Cerebellar nuclear complex (tissue), 1 donor: ENCODE results near the gene NTN3.
"Not testable (repeated sequence)": the region's sequence is repeated elsewhere in the genome, so short reads cannot be mapped to it uniquely, and the experiment has no call there.

Experiments used
- DNase-seq, 2 experiments: peaks; one replicate each; lab custom pipeline; 2025; lab: John Stamatoyannopoulos, UW

The NTN3 gene

GRCh38 chr16:2471016-2471652, at the start of gene NTN3:
Gene NTN3 (plus strand): TSS chr16:2471297. CDS start chr16:2471702, 405 bp downstream.
- no peak for DNase-seq

DNA sequence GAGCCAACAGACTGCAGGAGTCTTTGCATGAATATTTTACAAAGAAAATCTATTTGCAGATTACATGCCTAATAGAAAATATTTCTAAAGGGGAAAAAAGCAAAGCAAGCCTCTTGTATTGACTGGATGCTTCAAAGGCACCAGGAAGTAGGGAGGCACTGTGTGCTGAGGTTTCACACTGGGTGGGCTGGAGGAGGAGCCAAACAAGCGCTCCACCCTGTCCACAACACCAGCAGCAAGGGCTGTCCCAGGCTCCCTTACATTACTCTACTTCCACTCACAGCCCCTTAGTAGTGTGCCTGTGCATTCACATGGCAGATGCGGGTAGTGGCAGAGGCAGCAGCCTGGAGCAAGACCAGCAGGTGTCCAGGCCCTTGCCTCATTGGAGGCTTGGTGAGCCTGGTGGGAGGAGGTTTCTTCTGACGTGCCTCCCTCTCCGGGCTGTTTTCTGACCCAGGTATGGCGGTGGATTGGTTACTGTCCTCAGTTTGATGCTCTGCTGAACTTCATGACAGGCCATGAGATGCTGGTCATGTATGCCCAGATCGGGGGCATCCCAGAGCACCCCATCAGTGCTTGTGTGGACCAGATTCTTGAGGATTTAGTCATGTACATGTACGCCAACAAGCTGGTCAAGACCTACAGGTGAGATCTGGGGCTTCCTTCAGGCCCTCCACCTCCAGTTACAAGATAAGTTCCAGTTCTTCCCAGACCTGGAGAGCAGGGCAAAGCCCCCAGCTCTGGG, 48.8 kb upstream of the NTN3 start:
- no peak for DNase-seq

DNA sequence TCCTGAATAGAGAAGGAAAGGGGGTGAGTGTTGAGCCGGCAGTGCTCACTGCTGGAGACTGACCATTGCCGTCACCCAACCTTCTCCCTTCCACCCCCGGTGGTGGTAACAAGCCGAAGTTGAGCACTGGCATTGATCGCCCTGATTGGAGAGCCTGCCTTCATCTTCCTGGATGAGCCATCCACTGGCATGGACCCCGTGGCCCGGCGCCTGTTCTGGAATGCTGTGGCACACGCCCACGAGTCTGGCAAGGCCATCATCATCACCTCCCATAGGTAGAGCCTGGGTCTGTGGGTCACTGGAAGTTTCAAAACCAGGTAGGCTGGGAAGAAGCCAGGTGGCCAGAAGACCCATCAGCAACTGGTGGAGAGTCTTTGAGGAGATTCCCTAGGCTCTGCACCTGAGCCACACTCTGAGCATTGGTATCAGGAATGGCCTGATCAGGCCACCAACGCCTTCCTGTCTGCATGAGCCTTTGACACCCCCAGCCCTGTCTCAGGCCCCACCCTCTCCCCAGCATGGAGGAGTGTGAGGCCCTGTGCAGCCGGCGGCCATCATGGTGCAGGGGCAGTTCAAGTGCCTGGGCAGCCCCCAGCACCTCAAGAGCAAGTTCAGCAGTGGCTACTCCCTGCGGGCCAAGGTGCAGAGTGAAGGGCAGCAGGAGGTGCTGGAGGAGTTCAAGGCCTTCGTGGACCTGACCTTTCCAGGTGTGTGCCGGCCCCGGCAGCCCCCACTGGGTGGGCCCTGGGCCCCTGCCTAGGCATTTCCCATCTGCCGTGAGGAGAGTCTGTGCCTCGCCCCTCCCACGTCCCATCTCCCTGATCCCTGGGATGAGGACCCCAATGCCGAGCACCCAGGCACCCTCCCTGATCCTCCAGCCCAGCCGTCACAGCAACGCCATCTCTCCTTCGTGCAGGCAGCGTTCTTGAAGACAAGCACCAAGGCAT, 46.8 kb upstream of the NTN3 start:
- DNase-seq = no peak

GRCh38 chr16:2425008-2425518, 46.0 kb upstream of the NTN3 start:
- no peak for DNase-seq

GRCh38 chr16:2425825-2426430, 45.2 kb upstream of the NTN3 start:
- no peak for DNase-seq

DNA sequence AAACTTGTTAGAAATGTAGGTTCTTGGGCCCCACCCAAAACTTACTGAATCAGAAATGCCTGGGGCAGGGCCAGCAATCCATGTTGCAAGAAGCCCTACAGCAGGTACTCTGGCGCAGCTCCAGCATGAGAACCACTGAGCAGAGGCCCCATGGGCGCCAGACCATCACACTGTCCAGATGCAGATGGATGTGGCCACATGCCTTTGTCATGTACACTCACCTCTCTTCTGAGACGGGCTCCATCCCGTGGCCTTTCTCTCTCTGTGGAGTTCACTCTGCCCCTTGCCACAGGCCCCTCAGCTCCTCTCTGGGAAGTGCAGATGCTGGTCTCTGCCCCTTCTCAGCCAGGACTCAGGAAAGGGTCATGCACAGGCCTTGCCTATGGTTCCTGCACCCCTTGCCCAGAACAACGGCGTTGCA, 44.1 kb upstream of the NTN3 start:
- no peak for DNase-seq

DNA sequence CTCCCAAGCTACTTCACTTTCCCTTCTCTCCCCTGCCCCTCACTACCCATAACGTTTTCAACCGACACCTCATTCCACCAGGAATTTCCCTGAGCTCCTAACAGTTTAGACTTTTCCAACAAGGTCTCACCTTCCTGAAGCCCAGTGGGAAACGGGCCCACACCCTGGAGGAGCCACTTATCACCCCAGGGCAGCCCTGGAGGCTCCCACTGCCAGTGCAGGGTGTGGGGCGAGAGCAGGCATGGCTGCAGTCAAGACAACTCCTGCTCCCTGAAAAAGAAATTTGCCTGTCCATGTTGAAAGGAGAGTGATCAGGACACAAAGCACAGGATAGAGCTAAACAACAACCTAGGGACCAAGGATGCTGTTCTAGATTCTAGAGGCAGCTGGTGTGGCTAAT, 43.6 kb upstream of the NTN3 start:
- DNase-seq = no peak

- no peak for DNase-seq
Measured at GRCh38 chr16:2428051-2428783, 42.9 kb upstream of the NTN3 start.

GRCh38 chr16:2428784-2429033, 42.4 kb upstream of the NTN3 start:
- no peak for DNase-seq

DNA sequence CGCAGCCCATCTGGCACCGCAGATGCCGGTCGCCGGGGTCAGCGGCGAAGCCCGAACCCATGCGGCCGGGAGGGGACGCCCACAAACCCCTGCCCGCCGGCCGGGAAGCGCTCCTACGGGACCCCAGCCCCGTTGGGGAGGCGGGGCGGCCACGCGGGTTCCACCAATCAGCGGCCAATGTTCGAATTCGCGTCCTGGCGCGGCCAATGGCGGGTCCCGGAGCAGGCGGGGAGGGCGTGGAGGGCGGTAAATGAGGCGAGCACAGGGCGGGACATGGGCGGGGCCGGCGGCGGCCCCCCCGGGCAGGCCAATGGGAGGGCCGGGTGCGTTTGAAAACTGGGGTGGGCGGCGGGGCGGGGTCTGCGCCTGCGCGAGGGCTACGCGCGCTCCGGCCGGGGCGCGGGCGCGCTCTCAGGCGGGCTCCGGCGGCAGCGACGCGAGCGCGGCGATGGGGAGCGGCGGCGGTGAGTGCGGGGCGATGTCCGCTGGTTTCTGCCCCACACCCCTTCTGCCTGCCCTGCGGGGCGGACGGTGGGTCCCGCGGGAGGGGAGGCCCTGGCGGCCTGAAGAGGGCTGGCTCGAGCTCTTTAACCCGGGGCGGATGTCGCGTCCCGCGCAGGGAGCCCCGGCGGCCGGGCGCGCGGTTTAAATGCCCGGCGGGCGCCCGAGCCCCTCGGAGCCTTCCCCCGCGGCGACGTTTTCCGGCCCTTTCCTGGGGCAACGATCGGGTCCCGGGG, 41.9 kb upstream of the NTN3 start, which contains the start of gene CCNF:
CCNF (plus strand) TSS at position 414 of the 737 bp plus-strand sequence; CDS start at position 449, 35 bp downstream.
- DNase-seq = peak; percentile 77 to 88

DNA sequence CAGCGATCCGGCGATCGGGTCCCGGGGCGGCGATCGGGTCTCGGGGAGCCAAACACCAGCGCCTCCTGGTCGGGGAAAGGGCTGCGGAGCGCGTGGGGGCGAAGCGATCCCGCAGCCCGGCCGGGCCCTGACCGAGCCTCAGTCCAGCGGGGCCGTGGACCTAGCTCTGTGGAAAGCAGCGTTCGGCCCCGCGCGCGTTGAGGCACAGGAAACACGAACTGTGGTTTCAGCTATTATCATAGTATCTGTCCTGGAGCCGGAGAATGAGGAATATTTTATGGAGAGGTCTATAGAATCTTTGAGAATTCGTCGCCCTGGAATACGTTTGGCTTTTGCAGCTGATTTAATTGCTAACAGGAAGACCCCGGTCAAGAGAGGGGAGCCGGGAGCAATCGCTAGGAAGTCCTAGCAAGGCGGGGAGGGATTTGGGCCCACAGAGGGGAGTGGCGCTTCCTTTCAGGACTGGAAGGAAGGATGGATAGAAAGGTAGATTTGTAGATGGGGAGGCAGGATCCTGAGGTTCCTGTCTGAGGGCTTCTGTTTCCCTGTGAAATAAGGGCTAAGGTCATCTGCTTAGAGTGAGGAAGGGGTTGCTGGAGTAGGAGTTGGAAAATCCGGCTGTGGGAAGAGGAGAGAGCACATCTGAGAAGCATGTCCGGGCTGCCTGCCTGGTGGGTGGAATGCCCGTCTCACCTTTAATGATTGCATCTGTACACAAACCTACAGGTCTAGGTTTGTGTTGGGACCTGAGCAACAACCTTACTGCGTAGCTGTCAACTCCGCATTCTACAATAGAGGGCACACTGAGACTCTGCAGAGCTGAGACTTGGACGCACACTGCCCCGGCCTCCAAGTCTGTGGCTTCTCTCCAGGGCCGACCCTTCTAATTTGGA, 41.1 kb upstream of the NTN3 start:
- no peak for DNase-seq

GRCh38 chr16:2432286-2432685, 38.8 kb upstream of the NTN3 start:
- no peak for DNase-seq

- no peak for DNase-seq
Measured at GRCh38 chr16:2432801-2433505, 38.1 kb upstream of the NTN3 start.

- not testable (repeated sequence) for DNase-seq
Measured at GRCh38 chr16:2435236-2435635, 35.9 kb upstream of the NTN3 start.

DNA sequence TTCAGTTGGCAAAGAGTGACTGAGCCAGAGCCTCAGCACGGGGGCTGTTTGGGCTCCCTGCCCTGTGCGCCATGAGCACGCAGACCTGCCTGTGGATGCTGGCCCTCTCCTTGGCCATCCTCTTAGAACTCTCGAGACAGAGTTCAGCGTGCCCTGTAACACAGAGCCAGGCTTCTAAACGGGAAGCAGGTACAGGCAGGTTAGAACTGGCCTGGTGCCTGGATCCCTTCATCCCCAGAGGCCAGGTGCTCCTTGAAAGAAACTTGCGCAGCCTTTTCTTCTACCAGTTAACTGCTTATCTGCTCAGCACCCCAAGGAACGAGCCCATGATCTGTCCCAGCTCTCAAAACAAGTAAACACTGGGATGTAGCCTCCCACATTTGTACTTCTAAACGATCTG, 35.0 kb upstream of the NTN3 start:
- DNase-seq = no peak

GRCh38 chr16:2437032-2437790, 33.9 kb upstream of the NTN3 start:
- DNase-seq = no peak

GRCh38 chr16:2438121-2438520, 33.0 kb upstream of the NTN3 start:
- DNase-seq = no peak

DNA sequence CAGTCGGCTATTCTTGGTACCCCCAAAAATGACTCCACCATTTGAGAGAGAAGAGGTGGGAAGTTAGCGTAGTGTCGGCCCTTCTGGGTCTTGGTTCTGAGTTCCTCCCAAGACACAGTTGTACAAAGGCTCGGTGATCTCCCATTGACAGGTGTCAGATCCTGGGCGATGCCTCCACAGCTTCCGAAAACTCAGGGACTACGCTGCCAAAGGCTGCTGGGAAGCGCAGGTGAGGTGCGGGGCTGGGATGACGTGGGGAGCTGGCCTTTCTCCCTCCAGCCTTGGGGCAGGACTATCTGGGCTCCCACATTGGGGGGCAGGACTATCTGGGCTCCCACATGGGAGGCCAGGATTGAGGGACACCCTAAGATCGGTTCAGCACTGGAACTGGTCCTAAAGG, 31.5 kb upstream of the NTN3 start:
- no peak for DNase-seq
